GM19463 (cell line): ENCODE data around the gene SS18L1.

Experiments
- ATAC-seq: cut with Tn5 transposase; IDR thresholded peaks from one replicate; pipeline ENCODE4 v1.9.1; 2021; ENCODE audit warnings: mild to moderate bottlenecking, moderate library complexity; ENCODE audit not compliant: unreplicated experiment

The SS18L1 gene

GRCh38 chr20:62191781-62192559, 48.4 kb downstream of the SS18L1 start:
- ATAC-seq: no peak

- no peak for ATAC-seq
These were observed 49.1 kb downstream of the SS18L1 start for GRCh38 chr20:62192635-62193034.

GRCh38 chr20:62193079-62194025, 49.8 kb downstream of the SS18L1 start:
- no peak for ATAC-seq

- no peak for ATAC-seq
These were observed 51.5 kb downstream of the SS18L1 start for GRCh38 chr20:62195075-62195405.

- ATAC-seq: no peak
These were observed 52.2 kb downstream of the SS18L1 start for GRCh38 chr20:62195736-62196135.

- no peak for ATAC-seq
These were observed 52.7 kb downstream of the SS18L1 start for GRCh38 chr20:62196286-62196685.

GRCh38 chr20:62197311-62197710, 53.7 kb downstream of the SS18L1 start:
- no peak for ATAC-seq

- no peak for ATAC-seq
These were observed 54.2 kb downstream of the SS18L1 start for GRCh38 chr20:62197801-62198200.

GRCh38 chr20:62198496-62198895, 54.9 kb downstream of the SS18L1 start:
- ATAC-seq: no peak

GRCh38 chr20:62198931-62199330, 55.4 kb downstream of the SS18L1 start:
- no peak for ATAC-seq

- no peak for ATAC-seq
These were observed 57.1 kb downstream of the SS18L1 start for GRCh38 chr20:62200491-62201172.

- ATAC-seq: no peak
These were observed 57.9 kb downstream of the SS18L1 start for GRCh38 chr20:62201173-62202082.

GRCh38 chr20:62202083-62202395, 58.5 kb downstream of the SS18L1 start:
- ATAC-seq: no peak

GRCh38 chr20:62202676-62203377, 59.3 kb downstream of the SS18L1 start:
- no peak for ATAC-seq

- no peak for ATAC-seq
These were observed 59.9 kb downstream of the SS18L1 start for GRCh38 chr20:62203378-62204030.

GRCh38 chr20:62205618-62206387, 62.2 kb downstream of the SS18L1 start:
- no peak for ATAC-seq

- ATAC-seq: no peak
These were observed 62.8 kb downstream of the SS18L1 start for GRCh38 chr20:62206388-62206775.

GRCh38 chr20:62208061-62208794, 64.7 kb downstream of the SS18L1 start:
- no peak for ATAC-seq
